Measurements from ENCODE around the gene PGPEP1. TPM values are rescaled to one million over a fixed set of nuclear protein-coding genes. Genes with fewer than 3 reads are reported as not detected.

The PGPEP1 gene
- total RNA-seq: 29.3 TPM
- long read RNA-seq, partial matches to known transcripts: 0 of 4 reads
- long read RNA-seq, other reads (novel, unspliced or antisense): 4 of 4 reads

DNA sequence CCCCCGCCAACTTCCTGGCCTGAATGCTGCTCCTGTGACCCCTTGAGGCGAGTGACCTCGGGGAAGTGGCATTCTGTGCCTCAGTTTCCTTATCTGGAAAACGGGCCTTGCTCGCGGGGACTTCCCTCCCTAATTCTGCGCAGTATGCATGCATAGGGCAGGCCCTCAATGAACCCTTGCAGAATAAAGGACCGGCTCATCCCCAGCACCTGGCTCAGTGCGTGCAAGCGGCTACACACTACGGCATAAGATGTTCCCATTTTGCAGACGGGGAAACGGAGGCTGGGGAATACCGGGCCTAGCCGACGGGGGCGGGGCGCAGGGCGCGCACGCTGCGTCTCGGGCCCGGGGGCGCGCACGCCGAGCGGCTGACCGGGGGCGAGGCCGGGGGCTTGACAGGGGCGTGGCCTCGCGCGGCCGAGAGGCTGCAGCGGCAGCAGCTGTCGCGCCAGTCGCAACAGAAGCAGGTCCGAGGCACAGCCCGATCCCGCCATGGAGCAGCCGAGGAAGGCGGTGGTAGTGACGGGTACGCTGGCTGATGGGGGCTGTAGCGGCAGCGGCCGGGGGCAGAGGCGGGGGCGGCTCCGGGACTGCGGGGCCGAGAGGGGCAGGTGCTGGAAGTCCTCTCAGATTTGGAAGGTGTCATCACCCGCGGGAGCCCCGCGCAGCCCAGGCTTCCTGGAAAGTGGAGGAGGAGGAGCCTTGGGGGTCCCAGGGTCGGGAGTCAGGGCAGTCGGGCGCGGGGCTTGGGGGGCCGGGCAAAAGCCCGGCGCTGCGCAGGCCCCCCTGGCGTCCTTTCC lies at the start of gene PGPEP1:
TSS of gene PGPEP1 (plus strand) at position 409 of the 800 bp plus-strand sequence. CDS start at position 493, 84 bp downstream.
- intact Hi-C loops (cut with DNase I): no loop called here
- DNase-seq (ENCODE audit: missing footprints) (peak; percentile 89), ATAC-seq (peak; percentile 81)

DNA sequence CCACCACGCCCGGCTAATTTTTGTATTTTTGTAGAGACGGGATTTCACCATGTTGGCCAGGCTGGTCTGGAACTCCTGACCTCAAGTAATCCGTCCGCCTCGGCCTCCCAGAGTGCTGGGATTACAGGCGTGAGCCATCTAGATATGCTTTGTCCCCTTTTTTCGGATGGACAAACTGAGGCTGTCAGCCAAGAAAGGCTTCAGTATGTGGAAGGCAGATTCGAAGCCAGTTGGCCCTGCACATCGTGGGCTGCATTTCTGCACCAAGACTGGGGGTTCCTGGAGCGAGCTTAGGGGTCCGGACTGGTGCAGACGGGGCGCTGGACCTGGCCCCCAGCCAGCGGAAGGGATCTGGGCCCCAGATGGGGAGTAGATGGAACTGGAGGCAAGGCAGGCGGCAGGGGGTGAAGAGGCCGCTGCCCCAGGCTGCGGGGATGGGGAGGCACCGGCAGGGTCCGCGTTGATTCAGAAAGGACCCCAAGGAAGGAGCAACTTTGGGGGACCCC lies 49.3 kb upstream of the PGPEP1 start:
- intact Hi-C loops (cut with DNase I): no loop called here
- no peak for ATAC-seq

DNA sequence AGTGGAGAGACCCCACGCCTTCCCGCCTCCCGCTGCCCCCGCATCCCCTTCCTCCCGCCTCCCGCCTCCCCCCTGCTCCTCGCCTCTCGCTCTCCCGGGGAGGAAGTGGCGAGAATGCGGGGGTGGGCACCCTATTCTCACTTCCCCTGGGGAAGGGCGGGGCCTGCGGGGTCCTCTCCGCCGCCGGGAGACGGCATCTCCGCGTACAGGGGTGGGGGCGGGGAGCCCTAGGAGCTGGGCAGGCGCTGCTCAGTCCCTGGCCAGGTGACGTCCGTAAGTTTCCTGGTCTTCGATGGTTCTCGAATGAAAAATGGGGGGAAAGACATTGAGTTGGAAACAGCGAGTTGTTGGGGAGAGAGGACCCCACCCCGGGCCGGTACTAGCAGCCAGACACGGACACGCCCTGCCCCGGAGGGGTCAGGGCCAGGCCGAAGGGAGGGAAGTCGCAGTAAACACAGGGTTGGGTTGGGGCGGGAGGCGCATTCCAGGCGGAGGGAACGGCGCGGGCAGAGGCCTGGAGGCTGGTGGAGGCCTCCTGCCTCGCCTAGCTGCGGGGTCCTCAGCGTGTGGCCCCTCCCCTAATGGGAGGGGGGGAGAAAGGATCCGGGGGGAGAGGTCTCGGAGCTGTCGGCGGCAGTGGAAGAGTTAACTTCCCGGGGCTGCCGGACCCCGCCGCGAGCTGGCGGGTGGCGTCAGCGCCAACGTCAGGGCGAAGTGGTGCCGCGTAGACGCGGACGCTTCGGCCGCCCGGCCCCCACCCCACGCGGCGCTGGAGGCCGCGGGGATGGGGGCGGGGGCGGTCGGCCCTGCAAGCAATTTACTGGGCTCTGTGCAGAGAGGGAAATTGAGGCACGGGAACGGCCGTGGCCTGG lies 48.6 kb upstream of the PGPEP1 start:
- intact Hi-C loops (cut with DNase I): loop anchor here (1.0 kb wide), 1 partner anchor 10 kb away; no protein-coding TSS in a partner anchor
- DNase-seq (ENCODE audit: missing footprints) (peak; percentile 94), ATAC-seq (peak; percentile 81)

More for the DNA sequence above, 49.3 kb upstream of the PGPEP1 start:
- DNase-seq (ENCODE audit: missing footprints): no peak

GRCh38 chr19:18292462-18292809 lies 48.0 kb upstream of the PGPEP1 start:
- DNase-seq (ENCODE audit: missing footprints) (no peak), ATAC-seq (no peak)
- intact Hi-C loops (cut with DNase I): loop anchor here (1.0 kb wide), 1 partner anchor 10 kb away; no protein-coding TSS in a partner anchor

DNA sequence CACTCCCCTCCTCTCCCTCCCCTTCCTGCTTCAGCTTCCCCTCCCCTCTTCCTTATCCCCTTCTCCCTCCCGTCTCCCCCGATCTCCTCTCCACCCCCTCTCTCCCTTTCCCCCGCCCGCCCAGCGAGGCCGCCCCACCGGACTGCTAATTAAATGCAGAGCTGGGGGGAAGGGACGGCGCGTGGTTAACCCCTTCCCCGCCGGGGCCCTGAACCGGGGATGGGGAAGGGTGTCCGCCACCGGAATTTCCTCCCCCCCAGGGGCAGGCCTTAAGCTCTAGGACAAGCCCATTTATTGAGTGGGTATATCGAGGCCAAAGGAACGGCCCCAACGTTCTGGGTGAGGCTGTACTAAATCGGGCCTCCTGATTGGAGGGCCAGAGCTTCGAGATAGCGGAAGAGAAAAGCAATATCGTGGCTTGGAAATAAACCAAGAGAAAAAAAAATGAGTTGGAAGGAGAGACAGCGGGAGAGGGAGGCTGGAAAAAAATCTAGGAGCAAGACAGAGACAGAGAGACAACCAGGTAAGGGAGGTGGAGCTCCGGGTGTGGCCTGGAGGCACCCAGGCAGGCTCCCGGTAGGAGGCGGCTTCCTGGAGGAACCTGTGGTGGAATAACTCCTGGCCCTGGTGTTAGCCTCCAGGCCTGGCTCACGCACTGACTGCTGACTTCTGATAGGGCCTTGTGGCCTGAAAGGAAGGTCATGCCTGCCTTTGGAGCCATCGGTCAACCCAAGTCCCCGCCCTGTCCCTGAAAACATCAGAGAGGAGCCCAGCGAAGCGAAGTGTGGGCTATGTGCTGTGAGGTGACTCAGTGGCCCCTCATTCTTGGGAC lies 47.4 kb upstream of the PGPEP1 start:
- DNase-seq (ENCODE audit: missing footprints): peak; percentile 93
- ATAC-seq: peak; percentile 77
- intact Hi-C loops (cut with DNase I): loop anchor here (1.0 kb wide), 1 partner anchor 11 kb away; no protein-coding TSS in a partner anchor

DNA sequence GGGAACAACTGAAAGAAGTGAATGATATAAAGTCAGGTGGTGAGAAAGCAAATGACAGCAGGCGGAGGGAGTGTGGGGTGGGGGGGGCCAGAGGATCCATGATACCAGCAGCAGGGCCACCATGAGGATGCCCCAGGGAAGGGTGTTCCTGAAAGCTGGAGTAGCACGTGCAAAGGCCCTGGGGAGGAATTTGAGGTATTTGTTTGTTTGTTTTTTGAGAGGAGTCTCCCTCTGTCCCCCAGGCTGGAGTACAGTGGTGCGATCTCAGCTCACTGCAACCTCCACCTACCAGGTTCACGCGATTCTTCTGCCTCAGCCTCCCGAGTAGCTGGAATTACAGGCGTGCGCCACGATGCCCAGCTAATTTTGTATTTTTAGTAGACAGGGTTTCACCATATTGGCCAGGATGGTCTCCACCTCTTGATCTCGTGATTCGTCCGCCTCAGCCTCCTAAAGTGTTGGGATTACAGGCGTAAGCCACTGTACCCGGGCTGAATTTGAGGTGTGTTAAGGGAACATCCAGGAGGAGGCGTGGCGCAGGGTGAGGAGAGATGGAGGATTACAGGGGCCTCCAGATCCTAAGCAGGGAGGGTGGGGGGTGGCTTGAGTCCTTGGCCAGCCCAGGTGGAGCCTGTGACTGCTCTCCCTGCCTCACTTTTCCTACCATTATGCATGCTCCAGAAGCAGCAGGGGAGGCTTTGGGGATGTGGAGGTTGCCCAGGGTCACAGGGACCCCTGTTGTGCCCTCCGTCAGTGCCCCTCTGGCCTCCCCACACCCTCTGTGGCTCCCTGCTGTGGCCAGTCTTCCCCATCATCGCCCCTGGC lies 46.5 kb upstream of the PGPEP1 start:
- DNase-seq (ENCODE audit: missing footprints): no peak
- no peak for ATAC-seq
- intact Hi-C loops (cut with DNase I): no loop called here

DNA sequence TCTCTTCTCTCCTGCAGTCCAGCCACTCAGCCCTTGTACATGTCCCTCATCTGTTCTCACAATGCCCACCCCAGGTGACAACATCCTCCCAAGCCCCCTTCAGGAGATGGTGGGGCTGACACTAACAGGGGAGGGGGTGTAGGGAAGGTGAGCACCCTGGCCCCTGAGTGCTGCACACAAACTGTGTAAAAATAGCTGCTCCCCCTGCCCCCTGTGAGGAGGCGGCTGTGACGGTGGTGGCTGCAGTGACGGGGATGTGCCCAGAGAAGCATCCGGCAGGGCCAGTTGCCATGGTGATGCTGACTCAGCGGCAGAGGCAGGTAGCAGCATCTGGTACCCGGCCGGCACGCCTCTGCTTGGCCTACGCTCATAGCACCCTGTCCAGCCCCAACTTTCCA lies 45.9 kb upstream of the PGPEP1 start:
- no peak for ATAC-seq
- intact Hi-C loops (cut with DNase I): no loop called here
- DNase-seq (ENCODE audit: missing footprints): no peak

- DNase-seq (ENCODE audit: missing footprints): no peak
- ATAC-seq: no peak
- intact Hi-C loops (cut with DNase I): no loop called here
Observed at GRCh38 chr19:18295034-18295451, 45.4 kb upstream of the PGPEP1 start.

DNA sequence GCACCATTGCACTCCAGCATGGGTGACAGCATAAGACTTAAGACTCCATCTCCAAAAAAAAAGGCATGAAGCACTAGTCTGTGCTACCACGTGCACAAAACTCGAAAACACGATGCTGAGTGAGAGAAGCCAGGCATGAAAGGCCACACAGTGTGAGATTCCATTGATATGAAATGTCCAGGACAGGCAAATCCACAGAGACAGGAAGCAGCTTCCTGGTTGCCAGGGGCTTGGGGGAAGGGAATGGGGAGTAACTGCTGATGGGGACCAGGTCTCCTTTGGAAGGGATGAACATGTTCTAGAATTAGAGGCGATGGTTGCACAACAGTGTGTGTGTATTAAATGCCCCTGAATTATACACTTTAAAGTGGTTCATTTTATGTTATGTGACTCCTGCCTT lies 43.1 kb upstream of the PGPEP1 start:
- DNase-seq (ENCODE audit: missing footprints) (no peak), ATAC-seq (no peak)
- intact Hi-C loops (cut with DNase I): no loop called here

DNA sequence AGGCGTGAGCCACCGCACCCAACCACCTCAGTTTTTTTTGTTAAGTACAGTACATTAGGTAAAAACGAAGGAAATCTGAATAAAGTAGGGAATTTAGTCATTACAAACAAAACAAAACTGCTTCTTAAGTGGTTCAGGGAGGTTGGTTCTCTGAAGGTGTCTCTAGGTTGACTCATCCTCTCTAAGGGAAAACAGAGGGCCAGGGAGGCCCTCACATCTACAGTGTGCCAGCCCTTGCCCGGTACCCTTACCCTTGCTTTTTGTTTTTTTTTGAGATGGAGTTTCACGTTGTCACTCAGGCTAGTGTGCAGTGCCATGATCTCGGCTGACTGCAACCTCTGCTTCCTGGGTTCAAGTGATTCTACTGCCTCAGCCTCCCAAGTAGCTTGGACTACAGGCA lies 41.8 kb upstream of the PGPEP1 start:
- intact Hi-C loops (cut with DNase I): no loop called here
- no peak for DNase-seq (ENCODE audit: missing footprints)
- no peak for ATAC-seq

GRCh38 chr19:18299654-18300053 lies 40.7 kb upstream of the PGPEP1 start:
- ATAC-seq: no peak
- intact Hi-C loops (cut with DNase I): no loop called here
- no peak for DNase-seq (ENCODE audit: missing footprints)

DNA sequence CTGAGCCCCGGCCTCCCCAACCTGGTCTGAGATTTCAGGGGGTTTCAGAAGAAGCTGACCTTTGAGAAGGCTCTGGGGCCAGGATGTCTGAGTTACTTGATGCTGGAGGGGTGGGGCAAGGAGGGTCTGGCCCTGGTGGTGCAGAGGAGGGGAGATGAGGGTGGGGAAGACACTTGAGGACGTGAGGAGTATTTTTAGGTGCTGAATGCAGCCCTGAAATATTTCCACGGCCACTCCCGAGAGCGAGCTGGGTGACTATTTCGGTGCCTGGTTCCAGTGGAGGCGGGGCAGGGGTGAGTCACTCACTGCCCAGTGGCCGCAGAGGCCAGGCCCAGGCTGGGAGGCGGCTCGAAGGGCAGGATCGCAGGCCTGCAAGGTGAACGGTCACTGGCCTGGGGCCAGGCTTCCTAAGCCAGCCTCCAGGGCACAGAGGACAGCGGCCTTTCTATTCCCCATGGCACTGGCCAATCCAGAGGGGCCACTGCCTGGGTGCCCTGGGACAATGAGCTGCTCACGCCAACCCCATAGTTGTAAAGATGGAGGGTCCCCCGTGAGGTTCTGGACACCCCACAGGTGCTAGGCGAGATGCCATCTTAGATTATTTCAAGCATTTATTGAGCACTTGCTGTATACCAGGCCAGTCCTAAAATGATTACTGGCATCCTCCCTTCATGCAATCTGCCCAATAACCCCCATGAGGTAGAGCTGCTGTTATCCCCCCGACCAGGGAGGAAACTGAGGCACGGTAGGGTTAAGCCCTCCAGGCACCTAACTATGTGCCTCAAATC lies 39.3 kb upstream of the PGPEP1 start:
- peak; percentile 35 for ATAC-seq

GRCh38 chr19:18301718-18302111 lies 38.7 kb upstream of the PGPEP1 start:
- DNase-seq (ENCODE audit: missing footprints) (no peak), ATAC-seq (no peak)
- intact Hi-C loops (cut with DNase I): no loop called here

More for the DNA sequence above, 39.3 kb upstream of the PGPEP1 start:
- intact Hi-C loops (cut with DNase I): no loop called here
- no peak for DNase-seq (ENCODE audit: missing footprints)

DNA sequence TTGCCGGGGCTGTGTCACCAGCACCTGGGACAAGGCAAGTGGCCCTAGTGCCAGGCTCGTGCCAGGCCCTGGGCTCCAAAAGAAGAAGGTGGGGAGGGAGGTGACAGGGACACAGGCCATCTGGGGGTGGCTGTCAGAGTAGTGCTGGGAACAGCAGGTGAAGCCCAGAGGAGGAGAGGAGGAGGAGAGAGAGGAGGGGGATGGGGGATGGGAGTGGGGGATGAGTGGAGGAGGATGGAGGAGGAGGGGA lies 36.3 kb upstream of the PGPEP1 start:
- intact Hi-C loops (cut with DNase I): loop anchor here (1.0 to 2.0 kb wide), 2 partner anchors 19 to 25 kb away; partner anchors contain the start of gene LSM4
- ATAC-seq (no peak), DNase-seq (ENCODE audit: missing footprints) (no peak)

- intact Hi-C loops (cut with DNase I): loop anchor here (1.0 to 2.0 kb wide), 2 partner anchors 18 to 25 kb away; partner anchors contain the start of gene LSM4
- ATAC-seq (peak; percentile 88), DNase-seq (ENCODE audit: missing footprints) (peak; percentile 92)
Observed at GRCh38 chr19:18304458-18305310, 35.7 kb upstream of the PGPEP1 start.

DNA sequence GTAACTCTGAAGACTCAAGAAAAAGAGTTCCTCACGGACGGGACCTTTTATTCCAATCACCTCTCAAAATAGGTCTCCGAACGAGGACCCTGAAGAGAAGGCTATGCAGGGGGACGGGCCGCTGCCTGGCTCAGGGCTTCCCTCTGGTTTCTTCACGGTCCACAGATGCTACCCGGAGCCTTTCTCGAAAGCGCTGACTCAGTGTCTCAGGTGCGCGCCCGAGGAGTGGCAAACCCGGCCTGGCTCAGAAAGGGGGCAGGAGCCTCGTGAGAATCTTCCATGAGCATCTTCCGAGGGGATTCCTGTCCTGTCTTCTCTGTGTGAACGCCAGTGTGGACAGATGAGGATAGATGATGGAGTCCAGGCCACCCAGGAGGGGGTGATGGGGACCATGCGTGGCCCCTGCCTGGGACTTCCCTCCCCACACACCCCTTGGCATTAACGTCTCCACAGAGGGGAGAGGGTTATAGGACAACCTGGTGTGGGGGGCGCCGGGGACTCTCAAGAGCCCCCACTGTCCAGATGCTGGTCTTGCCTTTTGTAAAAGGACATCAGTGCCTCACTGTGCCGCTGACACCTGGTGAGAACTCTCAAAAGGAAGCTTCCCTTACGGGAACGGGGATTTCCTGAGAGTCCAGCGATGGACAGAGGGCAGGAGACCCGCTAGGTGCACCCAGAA lies 34.0 kb upstream of the PGPEP1 start:
- ATAC-seq (no peak), DNase-seq (ENCODE audit: missing footprints) (no peak)
- intact Hi-C loops (cut with DNase I): no loop called here

Data from Right ventricle myocardium inferior (tissue), 1 donor.